GM10248 (cell line): Measurements from ENCODE around the gene TOPBP1.
"Not testable (repeated sequence)": the region's sequence is repeated elsewhere in the genome, so short reads cannot be mapped to it uniquely, and the experiment has no call there.

Source experiments
- CTCF ChIA-PET: fragments of 300-600 bp; sonication (Branson Sonifier 250); formaldehyde crosslinking; extraction: SDS; loops from one replicate; lab custom pipeline; 2021; ENCODE audit warnings: antibody characterized with exemption; lab: Yijun Ruan, JAX
- POLR2A ChIA-PET: fragments of 350-650 bp; sonication (Branson Sonifier 250); formaldehyde crosslinking; extraction: SDS; loops from one replicate; lab custom pipeline; 2020; ENCODE audit warnings: antibody characterized with exemption; lab: Yijun Ruan, JAX
- DNase-seq: peaks from one replicate; pipeline ENCODE4 v3.0.0; 2012; ENCODE audit errors: extremely low spot score
- CTCF ChIP-seq: IDR thresholded peaks from 2 replicates; pipeline ENCODE4 v1.5.1; 2012; ENCODE audit warnings: mild to moderate bottlenecking, low read depth; ENCODE audit errors: extremely low read depth, missing control alignments, control extremely low read depth

The TOPBP1 gene

GRCh38 chr3:133667118-133667517, 5.4 kb upstream of the TOPBP1 start:
- ChIA-PET POLR2A (interaction anchor here (0.6 to 0.7 kb wide), 3 partner anchors 109 to 245 kb away, joined by 3 to 4 read pairs (median 4); no protein-coding TSS in a partner anchor), CTCF (no interaction called here)
- TF ChIP-seq CTCF, result no peak
- no peak for DNase-seq

- POLR2A ChIA-PET, DNase-seq: not testable (repeated sequence)
- CTCF ChIA-PET, result interaction anchor here (0.7 to 0.9 kb wide), 2 partner anchors 12 to 217 kb away, joined by 3 read pairs; no protein-coding TSS in a partner anchor
Measured at GRCh38 chr3:133665188-133665587, 3.4 kb upstream of the TOPBP1 start.

GRCh38 chr3:133663569-133664313, 2.0 kb upstream of the TOPBP1 start:
- POLR2A ChIA-PET, result no interaction called here
- CTCF ChIA-PET, result interaction anchor here (0.6 to 1.6 kb wide), 5 partner anchors 10 to 299 kb away, joined by 3 to 5 read pairs (median 3); no protein-coding TSS in a partner anchor
- peak; percentile 61 for TF ChIP-seq CTCF
- DNase-seq, result peak; percentile 74

GRCh38 chr3:133662278-133662651, 524 bp upstream of the TOPBP1 start:
- POLR2A ChIA-PET, result no interaction called here
- CTCF ChIA-PET, result interaction anchor here (0.9 to 1.1 kb wide), 3 partner anchors 221 to 936 kb away, joined by 3 to 4 read pairs (median 3); no protein-coding TSS in a partner anchor
- peak; percentile 45 for DNase-seq
- no peak for TF ChIP-seq CTCF

- ChIA-PET CTCF (no interaction called here), POLR2A (no interaction called here)
- TF ChIP-seq CTCF, result no peak
- no peak for DNase-seq
Measured at GRCh38 chr3:133659806-133660205, 1.9 kb downstream of the TOPBP1 start.

- POLR2A ChIA-PET, result no interaction called here
- no peak for DNase-seq
- TF ChIP-seq CTCF, result no peak
- CTCF ChIA-PET, result interaction anchor here (0.8 kb wide), 1 partner anchor 74 kb away, joined by 3 read pairs; no protein-coding TSS in a partner anchor
Measured at GRCh38 chr3:133655731-133656515, 5.8 kb downstream of the TOPBP1 start.

- POLR2A ChIA-PET, result no interaction called here
- CTCF ChIA-PET, result no interaction called here
- TF ChIP-seq CTCF, result no peak
- DNase-seq, result no peak
Measured at GRCh38 chr3:133649486-133650068, 12.2 kb downstream of the TOPBP1 start.
